CD4-positive, alpha-beta T cell (primary cell): ENCODE results near the gene ST3GAL5. TPM values are rescaled to one million over a fixed set of nuclear protein-coding genes. Genes with fewer than 3 reads are reported as not detected.
A peak's percentile ranks its signal among the peaks of the same experiment; 100 is the strongest.

Source experiments
- ATAC-seq: fragments of 200-7000 bp; cut with Tn5 transposase; one replicate; pipeline ENCODE4 v1.10.0; 2022; ENCODE audit warnings: mild to moderate bottlenecking; ENCODE audit not compliant: poor library complexity
- CTCF ChIA-PET: fragments of 350-600 bp; sonication (Branson Sonifier 250); formaldehyde crosslinking; loops from one replicate; lab custom pipeline; 2021; ENCODE audit warnings: antibody characterized with exemption, inconsistent platforms; lab: Charles Lee
- POLR2A ChIA-PET: fragments of 350-600 bp; sonication (Branson Sonifier 250); formaldehyde crosslinking; loops from one replicate; lab custom pipeline; 2021; ENCODE audit warnings: antibody characterized with exemption, inconsistent platforms; lab: Charles Lee
- DNase-seq, 14 experiments: peaks; one replicate each; pipeline ENCODE4 v3.0.0-alpha.2; 2013 to 2020; ENCODE audit warnings: mixed read lengths in 2 of 14
- H3K27ac ChIP-seq, 2 donors: one replicate each; pipeline versions ENCODE4 v1.5.1 to v1.7.0; 2013; ENCODE audit warnings: low read length in 2 of 2, low read depth in 1 of 2, mild to moderate bottlenecking in 1 of 2
- H3K27me3 ChIP-seq, 2 experiments: 1 replicate in 1 of 2; 2 replicates in 1 of 2; pipeline versions ENCODE4 v1.6.1 to v1.7.0; 2013; ENCODE audit warnings: low read length in 2 of 2, control low read depth in 1 of 2, mild to moderate bottlenecking in 1 of 2, moderate library complexity in 1 of 2; ENCODE audit not compliant: insufficient read depth in 2 of 2, control insufficient read depth in 1 of 2
- H3K36me3 ChIP-seq: one replicate; pipeline ENCODE4 v1.6.1; 2013; ENCODE audit warnings: low read length, control low read depth; ENCODE audit not compliant: insufficient read depth
- H3K4me1 ChIP-seq: one replicate; pipeline ENCODE4 v1.6.1; 2013; ENCODE audit warnings: low read length, control low read depth; ENCODE audit not compliant: insufficient read depth
- H3K4me3 ChIP-seq: one replicate; pipeline ENCODE4 v1.5.1; 2013; ENCODE audit warnings: mild to moderate bottlenecking, low read length, moderate library complexity
- H3K9me3 ChIP-seq, 2 experiments: 1 replicate in 1 of 2; 2 replicates in 1 of 2; pipeline versions ENCODE4 v1.6.1 to v1.7.0; 2013; ENCODE audit warnings: low read length in 2 of 2, mild to moderate bottlenecking in 2 of 2, control low read depth in 1 of 2, moderate library complexity in 1 of 2; ENCODE audit not compliant: control insufficient read depth in 1 of 2, insufficient read depth in 1 of 2
- H3K27ac Mint-ChIP-seq: one replicate; pipeline ENCODE4 v1.8.0; 2020; ENCODE audit warnings: mixed read lengths
- H3K27me3 Mint-ChIP-seq: one replicate; pipeline ENCODE4 v1.8.0; 2021; ENCODE audit warnings: mixed read lengths
- H3K36me3 Mint-ChIP-seq: one replicate; pipeline ENCODE4 v1.8.0; 2021; ENCODE audit warnings: low read depth, mixed read lengths
- H3K4me1 Mint-ChIP-seq: one replicate; pipeline ENCODE4 v1.8.0; 2021; ENCODE audit warnings: low read depth, mixed read lengths
- H3K4me3 Mint-ChIP-seq: one replicate; pipeline ENCODE4 v1.8.0; 2020; ENCODE audit warnings: mild to moderate bottlenecking, mixed read lengths
- H3K9me3 Mint-ChIP-seq: one replicate; pipeline ENCODE4 v1.8.0; 2020; ENCODE audit warnings: mixed read lengths
- CTCF ChIP-seq: fragments of 200-600 bp; IDR thresholded peaks from one replicate; pipeline ENCODE4 v1.8.0; 2022; ENCODE audit warnings: antibody characterized with exemption, mild to moderate bottlenecking
- intact Hi-C, 2 experiments: fragments of 100-400 bp; cut with DNase I in 1 of 2; cut with micrococcal nuclease in 1 of 2; formaldehyde crosslinking; loops; one replicate each; pipeline versions ENCODE4 v1.15.1 to v1.9.0; 2023 to 2025; cut with DNase I, micrococcal nuclease
- total RNA-seq, 174 experiments: library from RNA in 2 of 174; stranded (reverse) in 2 of 174; gene quantifications; one replicate each; pipeline ENCODE4 v1.2.3 and lab custom pipeline; 2021 to 2026

The ST3GAL5 gene
- total RNA-seq, 2 experiments from 2014 or later, result 76.7 to 77.8 TPM

- H3K27ac ChIP-seq, result no peak overlapping the region
- peak in 1 of 14 experiments; percentile 11 for DNase-seq
- ATAC-seq, result peak; percentile 63
- H3K27me3 ChIP-seq, result no peaks in the 10 kb centered on the region
- peaks cover 0 to 13% of the 10 kb centered on the region in 2 experiments for H3K9me3 ChIP-seq
- H3K4me1 ChIP-seq, result peaks cover 16% of the 10 kb centered on the region
- TF ChIP-seq CTCF, result no peak
- H3K36me3 Mint-ChIP-seq, result peaks cover 62% of the 10 kb centered on the region
- no peaks in the 10 kb centered on the region for H3K27me3 Mint-ChIP-seq
- H3K4me3 ChIP-seq, result no peak overlapping the region
- peaks cover 7% of the 10 kb centered on the region for H3K36me3 ChIP-seq
- CTCF ChIA-PET, result interaction anchor here (0.9 to 2.8 kb wide), 3 partner anchors 9 to 201 kb away, joined by 3 to 14 read pairs (median 5); partner anchors contain the start of gene ST3GAL5
- POLR2A ChIA-PET, result interaction anchor here (0.6 to 1.9 kb wide), 3 partner anchors 8 to 207 kb away, joined by 4 to 8 read pairs (median 6); no protein-coding TSS in a partner anchor
- peaks cover 64% of the 10 kb centered on the region for H3K4me1 Mint-ChIP-seq
- no peak overlapping the region for H3K4me3 Mint-ChIP-seq
- H3K27ac Mint-ChIP-seq, result no peak overlapping the region
- peaks cover 7% of the 10 kb centered on the region for H3K9me3 Mint-ChIP-seq
- intact Hi-C loops, result no loop called here
Measured at GRCh38 chr2:85878719-85879370, 9.9 kb downstream of the ST3GAL5 start.

GRCh38 chr2:85875350-85876050 lies 13.3 kb downstream of the ST3GAL5 start:
- Mint-ChIP-seq H3K9me3 (no peaks in the 10 kb centered on the region), H3K27ac (no peak overlapping the region), H3K36me3 (peaks cover 42% of the 10 kb centered on the region), H3K4me3 (no peak overlapping the region), H3K27me3 (no peaks in the 10 kb centered on the region), H3K4me1 (peaks cover 76% of the 10 kb centered on the region)
- H3K27me3 ChIP-seq, result no peaks in the 10 kb centered on the region
- no peak for TF ChIP-seq CTCF
- ChIA-PET CTCF (interaction anchor here (1.2 kb wide), 1 partner anchor 48 kb away, joined by 3 read pairs; no protein-coding TSS in a partner anchor), POLR2A (no interaction called here)
- H3K4me1 ChIP-seq, result peaks cover 16% of the 10 kb centered on the region
- H3K4me3 ChIP-seq, result no peak overlapping the region
- no peaks in the 10 kb centered on the region for H3K9me3 ChIP-seq
- ATAC-seq, result no peak
- intact Hi-C loops, result no loop called here
- peaks cover 4% of the 10 kb centered on the region for H3K36me3 ChIP-seq
- H3K27ac ChIP-seq, result no peak overlapping the region
- DNase-seq, result no peak

DNA sequence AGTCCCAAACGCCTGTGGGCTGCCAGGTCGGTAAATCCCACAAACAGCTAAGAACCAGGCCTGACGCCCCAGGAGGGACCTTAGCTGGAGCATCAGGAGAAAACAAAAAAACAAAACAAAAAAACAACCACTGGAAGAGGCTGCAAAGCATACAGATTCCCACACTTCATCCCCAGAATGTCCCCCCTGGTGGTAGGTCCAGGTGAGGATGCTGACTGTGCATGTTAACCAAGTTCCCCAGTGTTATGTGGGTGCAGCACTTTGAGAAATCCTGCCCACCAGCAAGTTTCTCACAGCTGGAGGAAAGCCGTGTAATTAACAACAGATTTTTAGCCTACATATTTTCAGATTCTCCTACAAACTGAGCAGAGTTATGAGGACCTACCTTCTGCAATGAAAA lies 15.1 kb downstream of the ST3GAL5 start:
- peaks cover 43% of the 10 kb centered on the region for H3K36me3 Mint-ChIP-seq
- DNase-seq (peak in 2 of 14 experiments; percentile 23 to 33), ATAC-seq (peak; percentile 46)
- no peak overlapping the region for H3K4me3 ChIP-seq
- ChIA-PET POLR2A (no interaction called here), CTCF (interaction anchor here (1.4 to 2.4 kb wide), 2 partner anchors 9 to 13 kb away, joined by 3 to 7 read pairs; no protein-coding TSS in a partner anchor)
- H3K9me3 Mint-ChIP-seq, result no peaks in the 10 kb centered on the region
- no peak overlapping the region for H3K4me3 Mint-ChIP-seq
- H3K9me3 ChIP-seq, result no peaks in the 10 kb centered on the region
- no peaks in the 10 kb centered on the region for H3K27me3 ChIP-seq
- H3K36me3 ChIP-seq, result peaks cover 4% of the 10 kb centered on the region
- H3K27ac ChIP-seq, result no peak overlapping the region
- H3K4me1 ChIP-seq, result peaks cover 9% of the 10 kb centered on the region
- no peaks in the 10 kb centered on the region for H3K27me3 Mint-ChIP-seq
- H3K4me1 Mint-ChIP-seq, result peaks cover 60% of the 10 kb centered on the region
- no peak overlapping the region for H3K27ac Mint-ChIP-seq
- intact Hi-C loops, result no loop called here
- no peak for TF ChIP-seq CTCF
